ENCODE results near the gene TOR4A.

The TOR4A gene

GRCh38 chr9:137278061-137278701 is 655 bp downstream of the TOR4A start:
- Histone ChIP-seq H3K27me3 (ENCODE audit: control insufficient read depth, insufficient read depth, low read length) (peaks cover 20% of the 10 kb centered on the region), H3K9me3 (ENCODE audit: control insufficient read depth, insufficient read depth, low read length) (no peaks in the 10 kb centered on the region), H3K4me3 (ENCODE audit: low read depth, low read length) (peak overlapping the region; percentile 54), H3K9ac (ENCODE audit: low read depth, low read length) (0 out of 2 replicates have a peak overlapping the region, but pooled peaks have one; percentile 20), H3K36me3 (ENCODE audit: control insufficient read depth, insufficient read depth, low read length) (peaks cover 6% of the 10 kb centered on the region), H3K4me1 (ENCODE audit: control insufficient read depth, insufficient read depth, low read length) (peaks cover 19% of the 10 kb centered on the region), H3K27ac (ENCODE audit: low read depth, low read length) (peak overlapping the region; percentile 91)

GRCh38 chr9:137278721-137279711 is 1.5 kb downstream of the TOR4A start:
- H3K4me3 ChIP-seq (ENCODE audit: low read depth, low read length) = peak overlapping the region; percentile 54; the same call in 1 of the 2 replicates
- H3K27ac ChIP-seq (ENCODE audit: low read depth, low read length) = no peak overlapping the region
- H3K4me1 ChIP-seq (ENCODE audit: control insufficient read depth, insufficient read depth, low read length) = peaks cover 19% of the 10 kb centered on the region

GRCh38 chr9:137279741-137280473 is 2.4 kb downstream of the TOR4A start:
- H3K4me1 ChIP-seq (ENCODE audit: control insufficient read depth, insufficient read depth, low read length) = peaks cover 19% of the 10 kb centered on the region
- H3K36me3 ChIP-seq (ENCODE audit: control insufficient read depth, insufficient read depth, low read length) = peaks cover 2% of the 10 kb centered on the region; the same call in 1 of the 2 replicates
- H3K9me3 ChIP-seq (ENCODE audit: control insufficient read depth, insufficient read depth, low read length) = no peaks in the 10 kb centered on the region
- peaks cover 20% of the 10 kb centered on the region for H3K27me3 ChIP-seq (ENCODE audit: control insufficient read depth, insufficient read depth, low read length)
- no peak overlapping the region for H3K27ac ChIP-seq (ENCODE audit: low read depth, low read length)
- H3K9ac ChIP-seq (ENCODE audit: low read depth, low read length) = no peak overlapping the region
- no peak overlapping the region for H3K4me3 ChIP-seq (ENCODE audit: low read depth, low read length)

More at GRCh38 chr9:137278721-137279711, 1.5 kb downstream of the TOR4A start:
- Histone ChIP-seq H3K27me3 (ENCODE audit: control insufficient read depth, insufficient read depth, low read length) (peaks cover 20% of the 10 kb centered on the region), H3K9ac (ENCODE audit: low read depth, low read length) (no peak overlapping the region), H3K36me3 (ENCODE audit: control insufficient read depth, insufficient read depth, low read length) (peaks cover 2% of the 10 kb centered on the region; the same call in 1 of the 2 replicates), H3K9me3 (ENCODE audit: control insufficient read depth, insufficient read depth, low read length) (no peaks in the 10 kb centered on the region)

- peak overlapping the region; percentile 61 for H3K4me3 ChIP-seq (ENCODE audit: low read depth, low read length)
- peaks cover 19% of the 10 kb centered on the region for H3K4me1 ChIP-seq (ENCODE audit: control insufficient read depth, insufficient read depth, low read length)
Measured at GRCh38 chr9:137280474-137281344, 3.2 kb downstream of the TOR4A start.

GRCh38 chr9:137281345-137282116 is 4.0 kb downstream of the TOR4A start:
- Histone ChIP-seq H3K9me3 (ENCODE audit: control insufficient read depth, insufficient read depth, low read length) (no peaks in the 10 kb centered on the region), H3K9ac (ENCODE audit: low read depth, low read length) (no peak overlapping the region), H3K4me3 (ENCODE audit: low read depth, low read length) (peak overlapping the region; percentile 61), H3K27me3 (ENCODE audit: control insufficient read depth, insufficient read depth, low read length) (peaks cover 20% of the 10 kb centered on the region), H3K36me3 (ENCODE audit: control insufficient read depth, insufficient read depth, low read length) (peaks cover 2% of the 10 kb centered on the region; the same call in 1 of the 2 replicates), H3K4me1 (ENCODE audit: control insufficient read depth, insufficient read depth, low read length) (peaks cover 13% of the 10 kb centered on the region), H3K27ac (ENCODE audit: low read depth, low read length) (no peak overlapping the region)

More at GRCh38 chr9:137280474-137281344, 3.2 kb downstream of the TOR4A start:
- Histone ChIP-seq H3K9ac (ENCODE audit: low read depth, low read length) (no peak overlapping the region), H3K27me3 (ENCODE audit: control insufficient read depth, insufficient read depth, low read length) (peaks cover 20% of the 10 kb centered on the region), H3K27ac (ENCODE audit: low read depth, low read length) (no peak overlapping the region), H3K9me3 (ENCODE audit: control insufficient read depth, insufficient read depth, low read length) (no peaks in the 10 kb centered on the region), H3K36me3 (ENCODE audit: control insufficient read depth, insufficient read depth, low read length) (peaks cover 2% of the 10 kb centered on the region; the same call in 1 of the 2 replicates)

- Histone ChIP-seq H3K4me3 (ENCODE audit: low read depth, low read length) (no peak overlapping the region), H3K27ac (ENCODE audit: low read depth, low read length) (no peak overlapping the region), H3K4me1 (ENCODE audit: control insufficient read depth, insufficient read depth, low read length) (no peaks in the 10 kb centered on the region), H3K36me3 (ENCODE audit: control insufficient read depth, insufficient read depth, low read length) (no peaks in the 10 kb centered on the region), H3K9me3 (ENCODE audit: control insufficient read depth, insufficient read depth, low read length) (no peaks in the 10 kb centered on the region), H3K27me3 (ENCODE audit: control insufficient read depth, insufficient read depth, low read length) (peaks cover under 1% of the 10 kb centered on the region), H3K9ac (ENCODE audit: low read depth, low read length) (no peak overlapping the region)
Measured at GRCh38 chr9:137286975-137287383, 9.5 kb downstream of the TOR4A start.

- Histone ChIP-seq H3K27ac (ENCODE audit: low read depth, low read length) (no peak overlapping the region), H3K9ac (ENCODE audit: low read depth, low read length) (no peak overlapping the region), H3K36me3 (ENCODE audit: control insufficient read depth, insufficient read depth, low read length) (no peaks in the 10 kb centered on the region), H3K27me3 (ENCODE audit: control insufficient read depth, insufficient read depth, low read length) (peaks cover 33% of the 10 kb centered on the region), H3K9me3 (ENCODE audit: control insufficient read depth, insufficient read depth, low read length) (no peaks in the 10 kb centered on the region), H3K4me3 (ENCODE audit: low read depth, low read length) (no peak overlapping the region), H3K4me1 (ENCODE audit: control insufficient read depth, insufficient read depth, low read length) (peaks cover 14% of the 10 kb centered on the region)
Measured at GRCh38 chr9:137293094-137293481, 15.6 kb downstream of the TOR4A start.

- H3K36me3 ChIP-seq (ENCODE audit: control insufficient read depth, insufficient read depth, low read length) = no peaks in the 10 kb centered on the region
- H3K4me3 ChIP-seq (ENCODE audit: low read depth, low read length) = no peak overlapping the region
- H3K9ac ChIP-seq (ENCODE audit: low read depth, low read length) = no peak overlapping the region
- H3K27ac ChIP-seq (ENCODE audit: low read depth, low read length) = peak overlapping the region; percentile 18
- peaks cover 19% of the 10 kb centered on the region for H3K4me1 ChIP-seq (ENCODE audit: control insufficient read depth, insufficient read depth, low read length)
- no peaks in the 10 kb centered on the region for H3K9me3 ChIP-seq (ENCODE audit: control insufficient read depth, insufficient read depth, low read length)
- peaks cover 33% of the 10 kb centered on the region for H3K27me3 ChIP-seq (ENCODE audit: control insufficient read depth, insufficient read depth, low read length)
Measured at GRCh38 chr9:137293482-137294090, 16.1 kb downstream of the TOR4A start.

GRCh38 chr9:137294091-137294680 is 16.7 kb downstream of the TOR4A start:
- H3K27me3 ChIP-seq (ENCODE audit: control insufficient read depth, insufficient read depth, low read length) = peaks cover 33% of the 10 kb centered on the region
- H3K4me1 ChIP-seq (ENCODE audit: control insufficient read depth, insufficient read depth, low read length) = peaks cover 25% of the 10 kb centered on the region
- no peak overlapping the region for H3K9ac ChIP-seq (ENCODE audit: low read depth, low read length)
- H3K36me3 ChIP-seq (ENCODE audit: control insufficient read depth, insufficient read depth, low read length) = no peaks in the 10 kb centered on the region
- H3K4me3 ChIP-seq (ENCODE audit: low read depth, low read length) = no peak overlapping the region
- H3K27ac ChIP-seq (ENCODE audit: low read depth, low read length) = peak overlapping the region; percentile 18
- H3K9me3 ChIP-seq (ENCODE audit: control insufficient read depth, insufficient read depth, low read length) = no peaks in the 10 kb centered on the region
